Hair follicle dermal papilla cell (primary cell): Measurements from ENCODE around the gene NANOGP8. TPM values are rescaled to one million over a fixed set of nuclear protein-coding genes. Genes with fewer than 3 reads are reported as not detected.

Source experiments
- total RNA-seq: library from RNA; depleted of rRNA; stranded (reverse); fragments of >200 nt; gene quantifications from 2 replicates; pipeline ENCODE4 v1.2.3, GENCODE V29; 2012

The NANOGP8 gene, protein sequence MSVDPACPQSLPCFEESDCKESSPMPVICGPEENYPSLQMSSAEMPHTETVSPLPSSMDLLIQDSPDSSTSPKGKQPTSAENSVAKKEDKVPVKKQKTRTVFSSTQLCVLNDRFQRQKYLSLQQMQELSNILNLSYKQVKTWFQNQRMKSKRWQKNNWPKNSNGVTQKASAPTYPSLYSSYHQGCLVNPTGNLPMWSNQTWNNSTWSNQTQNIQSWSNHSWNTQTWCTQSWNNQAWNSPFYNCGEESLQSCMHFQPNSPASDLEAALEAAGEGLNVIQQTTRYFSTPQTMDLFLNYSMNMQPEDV
- total RNA-seq: 0.32 TPM in 1 of 2 replicates, not detected in the other

DNA sequence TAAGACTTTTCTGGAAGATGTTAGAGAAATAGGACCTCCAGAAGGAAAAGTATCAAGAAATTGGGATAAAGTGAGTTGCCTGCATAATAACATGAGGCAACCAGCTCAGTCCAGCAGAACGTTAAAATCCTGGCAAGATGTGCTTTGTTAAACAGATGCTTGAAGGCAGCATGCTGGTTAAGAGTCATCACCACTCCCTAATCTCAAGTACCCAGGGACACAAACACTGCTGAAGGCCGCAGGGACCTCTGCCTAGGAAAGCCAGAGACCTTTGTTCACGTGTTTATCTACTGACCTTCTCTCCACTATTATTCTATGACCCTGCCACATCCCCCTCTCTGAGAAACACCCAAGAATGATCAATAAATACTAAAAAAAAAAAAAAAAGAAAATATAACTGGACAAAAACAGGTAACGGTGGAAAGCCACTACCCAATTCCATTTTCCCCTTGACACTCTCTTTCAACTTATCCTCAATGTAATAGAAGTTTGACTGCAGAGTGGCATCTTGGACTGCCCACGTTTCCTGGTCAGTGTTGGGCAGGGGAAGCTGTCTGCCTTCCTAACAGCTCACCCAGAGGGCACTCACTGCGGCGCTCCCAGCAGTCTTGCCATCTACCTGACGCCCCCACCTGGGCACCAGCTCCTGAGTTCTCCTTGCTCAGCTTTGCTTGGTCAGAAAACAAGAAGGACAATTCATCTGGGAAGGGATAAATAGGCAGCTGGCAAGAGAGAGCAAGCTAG is at the start of gene NANOGP8:
Gene NANOGP8, minus strand, starts transcription at position 120 of the 744 bp plus-strand sequence. CDS start 185 bp downstream, outside the sequence.

Other genes starting within 250 kb of the NANOGP8 start
- 27.6 and 31.6 TPM in 2 replicates for gene AQR, start 115.6 kb downstream of the NANOGP8 start, total RNA-seq
- 28.2 and 37.0 TPM in 2 replicates for gene ZNF770, start 97.0 kb downstream of the NANOGP8 start, total RNA-seq